ENCODE results near the gene DRD2. TPM values are rescaled to one million over a fixed set of nuclear protein-coding genes. Genes with fewer than 3 reads are reported as not detected.

Gene DRD2
- total and polyA plus RNA-seq, 12 donors: 0.23 to 13.8 (median 5.3) TPM; not detected in 3

GRCh38 chr11:113385749-113386148 is 89.4 kb downstream of the DRD2 start:
- H3K4me3 ChIP-seq: no peak overlapping the region
- TF ChIP-seq CTCF (IDR thresholded peaks at IDR 0.05): no peak
- no peak for TF ChIP-seq POLR2A (IDR thresholded peaks at IDR 0.05)
- H3K36me3 ChIP-seq (replicated peaks in 1 of 2): no peaks in the 10 kb centered on the region
- H3K4me1 ChIP-seq (replicated peaks in 1 of 2): no peaks in the 10 kb centered on the region
- H3K27me3 ChIP-seq: peaks cover 7% of the 10 kb centered on the region
- DNase-seq: no peak
- H3K9me3 ChIP-seq (replicated peaks in 1 of 3): no peaks in the 10 kb centered on the region
- 92 to 100% (median 99%) methylated on average over 2 to 3 of the region's 3 CpGs for WGBS, 4 donors
- intact Hi-C loops (cut with DNase I): no loop called here
- no peak overlapping the region for H3K27ac ChIP-seq

GRCh38 chr11:113384551-113384950 is 90.6 kb downstream of the DRD2 start:
- no peak for DNase-seq
- H3K27ac ChIP-seq: no peak overlapping the region
- H3K27me3 ChIP-seq: peaks cover 7% of the 10 kb centered on the region
- H3K36me3 ChIP-seq (replicated peaks in 1 of 2): no peaks in the 10 kb centered on the region
- intact Hi-C loops (cut with DNase I): no loop called here
- no peak for TF ChIP-seq POLR2A (IDR thresholded peaks at IDR 0.05)
- no peak for TF ChIP-seq CTCF (IDR thresholded peaks at IDR 0.05)
- H3K4me1 ChIP-seq (replicated peaks in 1 of 2): no peaks in the 10 kb centered on the region
- 60 to 70% (median 63%) methylated on average over 3 of the region's 3 CpGs for WGBS, 4 donors
- no peak overlapping the region for H3K4me3 ChIP-seq
- H3K9me3 ChIP-seq (replicated peaks in 1 of 3): no peaks in the 10 kb centered on the region

GRCh38 chr11:113382121-113382520 is 93.1 kb downstream of the DRD2 start:
- H3K4me1 ChIP-seq (replicated peaks in 1 of 2): no peaks in the 10 kb centered on the region
- H3K36me3 ChIP-seq (replicated peaks in 1 of 2): no peaks in the 10 kb centered on the region
- intact Hi-C loops (cut with DNase I): no loop called here
- H3K9me3 ChIP-seq (replicated peaks in 1 of 3): no peaks in the 10 kb centered on the region
- H3K27ac ChIP-seq: no peak overlapping the region
- H3K27me3 ChIP-seq: no peaks in the 10 kb centered on the region
- no peak for DNase-seq
- TF ChIP-seq POLR2A (IDR thresholded peaks at IDR 0.05) (no peak), CTCF (IDR thresholded peaks at IDR 0.05) (no peak)
- no peak overlapping the region for H3K4me3 ChIP-seq

- no peak for DNase-seq
- no peak overlapping the region for H3K27ac ChIP-seq
- H3K4me3 ChIP-seq: no peak overlapping the region
- TF ChIP-seq CTCF (IDR thresholded peaks at IDR 0.05) (no peak), POLR2A (IDR thresholded peaks at IDR 0.05) (no peak)
- no peaks in the 10 kb centered on the region for H3K27me3 ChIP-seq
- peaks cover 0 to 6% of the 10 kb centered on the region in 2 donors for H3K4me1 ChIP-seq (replicated peaks in 1 of 2)
- H3K36me3 ChIP-seq (replicated peaks in 1 of 2): no peaks in the 10 kb centered on the region
- intact Hi-C loops (cut with DNase I): no loop called here
- 52 to 75% (median 63%) methylated on average over 1 of the region's 1 CpG for WGBS, 4 donors
- H3K9me3 ChIP-seq (replicated peaks in 1 of 3): no peaks in the 10 kb centered on the region
These were observed 96.5 kb downstream of the DRD2 start for GRCh38 chr11:113378692-113379091.
